ENCODE measurements around the gene MAFF. TPM values are rescaled to one million over a fixed set of nuclear protein-coding genes. Genes with fewer than 3 reads are reported as not detected.

Gene MAFF
- total RNA-seq, 1 donor from 2014 or later: 4.7 TPM

DNA sequence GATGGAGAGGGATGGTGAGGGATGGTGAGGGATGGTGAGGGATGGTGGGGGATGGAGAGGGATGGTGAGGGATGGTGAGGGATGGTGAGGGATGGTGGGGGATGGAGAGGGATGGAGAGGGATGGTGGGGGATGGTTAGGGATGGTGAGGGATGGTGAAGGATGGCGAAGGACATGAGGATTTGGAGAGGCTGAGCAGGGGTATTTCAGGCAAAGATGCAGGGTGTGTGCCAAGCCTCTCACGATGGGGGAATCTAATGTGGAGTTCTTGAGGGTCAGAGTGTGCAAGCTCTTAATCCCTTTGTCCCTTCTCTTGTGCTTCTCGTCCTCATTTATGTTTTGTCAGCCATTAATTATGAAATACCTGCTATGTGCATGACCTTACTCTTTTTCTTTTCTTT lies 12.7 kb upstream of the MAFF start:
- no peak overlapping the region for H3K27ac ChIP-seq (replicated peaks)
- intact Hi-C loops (cut with micrococcal nuclease): no loop called here
- H3K36me3 ChIP-seq: no peaks in the 10 kb centered on the region
- H3K9me3 ChIP-seq (replicated peaks): no peaks in the 10 kb centered on the region
- H3K4me3 ChIP-seq: no peak overlapping the region
- H3K4me1 ChIP-seq: peaks cover 8% of the 10 kb centered on the region
- TF ChIP-seq, protein P1, sequence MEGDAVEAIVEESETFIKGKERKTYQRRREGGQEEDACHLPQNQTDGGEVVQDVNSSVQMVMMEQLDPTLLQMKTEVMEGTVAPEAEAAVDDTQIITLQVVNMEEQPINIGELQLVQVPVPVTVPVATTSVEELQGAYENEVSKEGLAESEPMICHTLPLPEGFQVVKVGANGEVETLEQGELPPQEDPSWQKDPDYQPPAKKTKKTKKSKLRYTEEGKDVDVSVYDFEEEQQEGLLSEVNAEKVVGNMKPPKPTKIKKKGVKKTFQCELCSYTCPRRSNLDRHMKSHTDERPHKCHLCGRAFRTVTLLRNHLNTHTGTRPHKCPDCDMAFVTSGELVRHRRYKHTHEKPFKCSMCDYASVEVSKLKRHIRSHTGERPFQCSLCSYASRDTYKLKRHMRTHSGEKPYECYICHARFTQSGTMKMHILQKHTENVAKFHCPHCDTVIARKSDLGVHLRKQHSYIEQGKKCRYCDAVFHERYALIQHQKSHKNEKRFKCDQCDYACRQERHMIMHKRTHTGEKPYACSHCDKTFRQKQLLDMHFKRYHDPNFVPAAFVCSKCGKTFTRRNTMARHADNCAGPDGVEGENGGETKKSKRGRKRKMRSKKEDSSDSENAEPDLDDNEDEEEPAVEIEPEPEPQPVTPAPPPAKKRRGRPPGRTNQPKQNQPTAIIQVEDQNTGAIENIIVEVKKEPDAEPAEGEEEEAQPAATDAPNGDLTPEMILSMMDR (IDR thresholded peaks at IDR 0.05; ENCODE audit: borderline replicate concordance): no peak
- H3K27me3 ChIP-seq (ENCODE audit: low read depth): no peaks in the 10 kb centered on the region
- DNase-seq: no peak

DNA sequence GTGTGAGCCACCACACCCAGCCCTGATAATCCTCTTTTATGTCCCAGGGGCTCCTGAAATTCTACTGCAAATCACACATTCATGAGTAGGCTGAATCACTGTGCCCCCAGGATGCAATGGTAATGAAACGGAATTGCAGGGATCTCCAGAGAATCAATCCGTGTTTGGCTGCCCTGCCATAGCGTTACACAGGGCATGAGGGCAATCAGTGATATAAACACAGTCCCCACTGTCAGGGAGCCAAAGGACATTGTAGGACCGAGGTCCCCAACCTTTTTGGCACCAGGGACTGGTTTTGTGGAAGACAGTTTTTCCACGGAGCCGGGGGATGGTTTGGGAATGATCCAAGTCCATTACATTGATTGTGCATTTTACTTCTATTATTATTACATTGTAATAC lies 11.2 kb upstream of the MAFF start:
- H3K27me3 ChIP-seq (ENCODE audit: low read depth): no peaks in the 10 kb centered on the region
- H3K9me3 ChIP-seq (replicated peaks): no peaks in the 10 kb centered on the region
- TF ChIP-seq, protein P1 (IDR thresholded peaks at IDR 0.05; ENCODE audit: borderline replicate concordance): no peak
- H3K36me3 ChIP-seq: no peaks in the 10 kb centered on the region
- H3K4me3 ChIP-seq: no peak overlapping the region
- H3K27ac ChIP-seq (replicated peaks): no peak overlapping the region
- intact Hi-C loops (cut with micrococcal nuclease): no loop called here
- no peak for DNase-seq
- peaks cover 13% of the 10 kb centered on the region for H3K4me1 ChIP-seq

DNA sequence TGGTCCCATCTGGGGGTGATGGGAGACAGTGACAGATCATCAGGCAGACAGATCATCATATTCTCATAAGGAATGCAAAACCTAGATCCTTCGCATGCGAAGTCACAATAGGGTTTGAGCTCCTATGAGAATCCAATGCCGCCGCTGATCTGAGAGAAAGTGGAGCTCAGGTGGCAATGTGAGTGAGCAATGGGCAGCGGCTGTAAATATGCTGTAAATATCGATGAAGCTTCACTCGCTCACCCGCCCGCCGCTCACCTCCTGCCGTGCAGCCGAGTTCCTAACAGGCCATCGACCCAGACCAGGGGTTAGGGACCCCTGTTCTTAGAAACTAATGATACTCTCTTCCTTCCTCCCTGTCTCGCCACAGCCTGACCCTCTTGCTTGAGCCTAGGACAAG lies 10.7 kb upstream of the MAFF start:
- no peak for DNase-seq
- Histone ChIP-seq H3K36me3 (no peaks in the 10 kb centered on the region), H3K4me3 (no peak overlapping the region), H3K4me1 (peaks cover 13% of the 10 kb centered on the region), H3K9me3 (replicated peaks) (no peaks in the 10 kb centered on the region), H3K27me3 (ENCODE audit: low read depth) (no peaks in the 10 kb centered on the region), H3K27ac (replicated peaks) (no peak overlapping the region)
- TF ChIP-seq, protein P1 (IDR thresholded peaks at IDR 0.05; ENCODE audit: borderline replicate concordance): no peak
- intact Hi-C loops (cut with micrococcal nuclease): no loop called here

DNA sequence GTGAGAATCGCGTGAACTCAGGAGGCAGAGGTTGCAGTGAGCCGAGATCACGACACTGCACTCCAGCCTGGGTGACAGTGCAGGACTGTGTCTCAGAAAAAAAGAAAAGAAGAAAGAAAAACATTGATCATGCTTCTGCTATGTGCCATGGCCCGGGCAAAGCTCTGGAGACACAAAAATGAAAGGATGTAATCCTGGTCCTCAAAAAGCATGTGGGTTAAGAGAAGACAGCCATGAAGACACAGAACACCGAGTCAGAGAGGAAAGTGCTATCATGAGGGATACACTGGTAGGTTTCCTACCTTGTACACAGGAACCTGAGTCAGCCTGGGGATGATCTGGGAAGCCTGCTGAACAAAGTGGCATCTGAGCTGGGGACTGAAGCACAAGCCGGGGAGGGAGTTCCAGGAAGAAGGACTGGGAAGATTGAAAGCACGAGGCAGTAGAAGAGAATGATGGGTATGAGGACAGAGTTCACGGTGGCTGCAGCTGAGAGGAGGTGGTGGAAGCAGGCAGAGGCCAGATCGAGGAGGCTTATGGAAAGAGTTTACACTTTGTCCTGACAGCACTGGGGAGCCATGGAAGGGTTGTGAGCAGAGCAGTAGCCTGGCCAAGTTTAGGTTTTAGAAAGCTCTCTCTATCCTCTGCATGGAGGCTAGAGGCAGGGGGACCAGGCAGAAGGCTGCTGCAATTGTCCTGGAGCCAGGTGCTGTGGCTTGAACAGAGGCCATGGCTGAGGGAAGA lies 9.9 kb upstream of the MAFF start:
- intact Hi-C loops (cut with micrococcal nuclease): no loop called here
- Histone ChIP-seq H3K27ac (replicated peaks) (no peak overlapping the region), H3K4me3 (no peak overlapping the region), H3K9me3 (replicated peaks) (no peaks in the 10 kb centered on the region), H3K27me3 (ENCODE audit: low read depth) (no peaks in the 10 kb centered on the region), H3K4me1 (peaks cover 13% of the 10 kb centered on the region), H3K36me3 (no peaks in the 10 kb centered on the region)
- TF ChIP-seq, protein P1 (IDR thresholded peaks at IDR 0.05; ENCODE audit: borderline replicate concordance): no peak
- DNase-seq: no peak

DNA sequence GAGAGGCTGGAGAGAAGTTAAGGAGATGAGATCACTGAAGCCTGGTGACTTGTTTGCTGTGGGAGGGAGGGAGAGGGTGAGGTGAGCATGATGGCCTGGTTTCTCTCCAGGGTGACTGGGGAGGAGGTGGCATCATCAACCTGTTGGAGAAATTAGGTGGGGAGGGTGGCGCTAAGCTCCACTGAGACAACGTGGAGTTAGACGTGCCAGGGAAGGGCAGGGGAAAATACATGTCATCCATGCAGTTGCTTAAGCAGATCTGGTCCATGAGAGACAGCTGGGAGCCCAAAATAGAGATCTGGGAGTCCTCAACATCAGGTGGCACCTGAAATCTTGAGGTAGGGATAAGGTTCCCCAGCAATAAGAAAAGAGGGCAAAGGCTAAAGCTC lies 9.3 kb upstream of the MAFF start:
- no peaks in the 10 kb centered on the region for H3K27me3 ChIP-seq (ENCODE audit: low read depth)
- H3K4me1 ChIP-seq: peaks cover 13% of the 10 kb centered on the region
- H3K36me3 ChIP-seq: no peaks in the 10 kb centered on the region
- TF ChIP-seq, protein P1 (IDR thresholded peaks at IDR 0.05; ENCODE audit: borderline replicate concordance): no peak
- no peak overlapping the region for H3K4me3 ChIP-seq
- intact Hi-C loops (cut with micrococcal nuclease): no loop called here
- DNase-seq: no peak
- H3K27ac ChIP-seq (replicated peaks): no peak overlapping the region
- no peaks in the 10 kb centered on the region for H3K9me3 ChIP-seq (replicated peaks)
